Loucy (cell line): ENCODE results near the gene PCDHB7.
A peak's percentile ranks its signal among the peaks of the same experiment; 100 is the strongest.
"Not testable (repeated sequence)": the region's sequence is repeated elsewhere in the genome, so short reads cannot be mapped to it uniquely, and the experiment has no call there.

Experiments used
- H2AFZ ChIP-seq: fragments of 200-600 bp; sonication (generic); 2 replicates; pipeline ENCODE4 v1.6.0; 2016; ENCODE audit warnings: antibody characterized with exemption, mild to moderate bottlenecking, low read length, moderate library complexity
- H3F3A ChIP-seq: fragments of 200-600 bp; 2 replicates; pipeline ENCODE4 v1.6.0; 2016; ENCODE audit warnings: antibody characterized with exemption, low read depth, mild to moderate bottlenecking
- H3K27me3 ChIP-seq: fragments of 200-600 bp; sonication (generic); 2 replicates; pipeline ENCODE4 v1.6.1; 2014; ENCODE audit warnings: low read length, mild to moderate bottlenecking; ENCODE audit not compliant: insufficient read depth, poor library complexity, severe bottlenecking
- H3K36me3 ChIP-seq: fragments of 200-600 bp; sonication (generic); 2 replicates; pipeline ENCODE4 v1.6.1; 2016; ENCODE audit warnings: low read length; ENCODE audit not compliant: insufficient read depth
- H3K4me1 ChIP-seq: fragments of 200-600 bp; sonication (generic); 2 replicates; pipeline ENCODE4 v1.5.1; 2014; ENCODE audit warnings: low read length, mild to moderate bottlenecking; ENCODE audit not compliant: insufficient read depth, poor library complexity, severe bottlenecking
- H3K4me2 ChIP-seq: fragments of 200-600 bp; sonication (generic); 2 replicates; pipeline ENCODE4 v1.6.0; 2014; ENCODE audit warnings: antibody characterized with exemption, low read length, low read depth, mild to moderate bottlenecking; ENCODE audit not compliant: poor library complexity, severe bottlenecking
- H3K4me3 ChIP-seq: fragments of 200-600 bp; sonication (generic); 2 replicates; pipeline ENCODE4 v1.5.1; 2014; ENCODE audit warnings: low read length, mild to moderate bottlenecking, mixed read lengths; ENCODE audit not compliant: poor library complexity, severe bottlenecking
- H3K79me2 ChIP-seq: fragments of 200-600 bp; sonication (generic); 2 replicates; pipeline ENCODE4 v1.6.1; 2014; ENCODE audit warnings: low read length; ENCODE audit not compliant: insufficient read depth
- H3K9ac ChIP-seq: fragments of 200-600 bp; sonication (generic); 2 replicates; pipeline ENCODE4 v1.6.0; 2014; ENCODE audit warnings: mild to moderate bottlenecking, low read depth, low read length, moderate library complexity; ENCODE audit not compliant: poor library complexity, severe bottlenecking
- H3K9me2 ChIP-seq: fragments of 200-600 bp; sonication (generic); replicated peaks from 2 replicates; pipeline ENCODE4 v1.6.1; 2016; ENCODE audit warnings: low read depth, low read length, mixed read lengths
- H3K9me3 ChIP-seq: fragments of 200-600 bp; sonication (generic); 2 replicates; pipeline ENCODE4 v1.6.1; 2014; ENCODE audit warnings: mild to moderate bottlenecking, antibody characterized with exemption, low read length, low read depth; ENCODE audit not compliant: insufficient read depth
- H4K20me1 ChIP-seq: fragments of 200-600 bp; sonication (generic); 2 replicates; pipeline ENCODE4 v1.6.0; 2014; ENCODE audit warnings: antibody characterized with exemption, low read length, mild to moderate bottlenecking; ENCODE audit not compliant: insufficient read depth, poor library complexity, severe bottlenecking
- EZH2phosphoT487 ChIP-seq: fragments of 200-600 bp; IDR thresholded peaks from 2 replicates; pipeline ENCODE4 v1.6.1; 2018; ENCODE audit warnings: antibody characterized with exemption, mild to moderate bottlenecking, moderate library complexity, borderline replicate concordance
- TF ChIP-seq, protein P1 (sequence below): fragments of 200-600 bp; sonication (generic); conservative IDR thresholded peaks from 2 replicates; pipeline ENCODE4 v1.5.1; 2014; ENCODE audit warnings: mild to moderate bottlenecking, antibody characterized with exemption, low read length

The PCDHB7 gene

DNA sequence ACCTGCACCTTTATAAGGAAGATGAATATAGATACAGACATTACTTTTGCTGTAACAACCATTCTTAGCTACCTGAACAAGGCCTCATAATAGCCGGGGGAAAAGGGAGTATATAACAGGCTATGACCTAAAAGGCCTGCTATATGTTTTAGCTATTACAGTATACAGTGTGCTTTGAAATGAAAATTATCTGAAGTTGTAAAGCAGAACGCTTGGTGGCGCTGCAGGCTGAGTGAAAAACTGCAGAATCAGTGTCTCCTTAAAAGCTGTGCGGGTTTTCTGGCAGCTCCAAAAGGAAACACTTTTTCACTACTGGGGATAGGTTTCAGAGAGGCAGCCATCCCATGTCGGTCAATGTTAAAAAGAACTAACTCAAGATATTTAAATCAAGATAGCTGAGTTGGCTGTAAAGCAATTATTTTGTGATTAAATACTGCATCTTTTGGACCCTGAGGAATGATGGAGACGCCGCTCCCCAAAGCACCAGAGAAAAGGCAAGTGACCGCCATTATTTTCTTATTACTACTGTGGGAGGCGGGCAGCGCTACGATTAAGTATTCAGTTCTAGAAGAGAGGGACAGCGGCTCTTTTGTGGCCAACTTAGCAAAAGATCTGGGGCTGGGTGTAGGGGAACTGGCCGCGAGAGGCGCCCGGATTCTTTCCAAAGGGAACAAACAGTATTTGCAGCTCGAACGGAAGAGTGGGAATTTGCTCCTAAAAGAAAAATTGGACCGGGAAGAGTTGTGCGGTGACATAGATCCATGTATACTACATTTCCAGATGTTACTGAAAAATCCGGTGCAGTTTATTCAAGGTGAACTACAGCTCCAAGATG lies 16.7 kb upstream of the PCDHB7 start:
- H3K9me2 ChIP-seq = no peaks in the 10 kb centered on the region
- H3K79me2 ChIP-seq = no peaks in the 10 kb centered on the region
- 0 out of 2 replicates have a peak, but pooled peaks cover 4% of the 10 kb centered on the region for H3K9me3 ChIP-seq
- no peak overlapping the region for H3K4me2 ChIP-seq
- H3K4me3 ChIP-seq = no peak overlapping the region
- H3K36me3 ChIP-seq = no peaks in the 10 kb centered on the region
- H3K27me3 ChIP-seq = no peaks in the 10 kb centered on the region
- H3K9ac ChIP-seq = no peak overlapping the region
- H3K4me1 ChIP-seq = no peaks in the 10 kb centered on the region
- H3F3A ChIP-seq = no peaks in the 10 kb centered on the region
- no peak for TF ChIP-seq EZH2phosphoT487
- TF ChIP-seq, protein P1, sequence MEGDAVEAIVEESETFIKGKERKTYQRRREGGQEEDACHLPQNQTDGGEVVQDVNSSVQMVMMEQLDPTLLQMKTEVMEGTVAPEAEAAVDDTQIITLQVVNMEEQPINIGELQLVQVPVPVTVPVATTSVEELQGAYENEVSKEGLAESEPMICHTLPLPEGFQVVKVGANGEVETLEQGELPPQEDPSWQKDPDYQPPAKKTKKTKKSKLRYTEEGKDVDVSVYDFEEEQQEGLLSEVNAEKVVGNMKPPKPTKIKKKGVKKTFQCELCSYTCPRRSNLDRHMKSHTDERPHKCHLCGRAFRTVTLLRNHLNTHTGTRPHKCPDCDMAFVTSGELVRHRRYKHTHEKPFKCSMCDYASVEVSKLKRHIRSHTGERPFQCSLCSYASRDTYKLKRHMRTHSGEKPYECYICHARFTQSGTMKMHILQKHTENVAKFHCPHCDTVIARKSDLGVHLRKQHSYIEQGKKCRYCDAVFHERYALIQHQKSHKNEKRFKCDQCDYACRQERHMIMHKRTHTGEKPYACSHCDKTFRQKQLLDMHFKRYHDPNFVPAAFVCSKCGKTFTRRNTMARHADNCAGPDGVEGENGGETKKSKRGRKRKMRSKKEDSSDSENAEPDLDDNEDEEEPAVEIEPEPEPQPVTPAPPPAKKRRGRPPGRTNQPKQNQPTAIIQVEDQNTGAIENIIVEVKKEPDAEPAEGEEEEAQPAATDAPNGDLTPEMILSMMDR = peak; percentile 37
- H2AFZ ChIP-seq = no peak overlapping the region
- H4K20me1 ChIP-seq = no peaks in the 10 kb centered on the region

DNA sequence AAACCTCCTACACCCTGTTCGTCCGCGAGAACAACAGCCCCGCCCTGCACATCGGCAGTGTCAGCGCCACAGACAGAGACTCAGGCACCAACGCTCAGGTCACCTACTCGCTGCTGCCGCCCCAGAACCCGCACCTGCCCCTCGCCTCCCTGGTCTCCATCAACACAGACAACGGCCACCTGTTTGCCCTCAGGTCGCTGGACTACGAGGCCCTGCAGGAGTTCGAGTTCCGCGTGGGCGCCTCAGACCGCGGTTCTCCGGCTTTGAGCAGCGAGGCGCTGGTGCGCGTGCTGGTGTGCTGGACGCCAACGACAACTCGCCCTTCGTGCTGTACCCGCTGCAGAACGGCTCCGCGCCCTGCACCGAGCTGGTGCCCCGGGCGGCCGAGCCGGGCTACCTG lies 15.1 kb upstream of the PCDHB7 start:
- not testable (repeated sequence) for H3K4me1 ChIP-seq

DNA sequence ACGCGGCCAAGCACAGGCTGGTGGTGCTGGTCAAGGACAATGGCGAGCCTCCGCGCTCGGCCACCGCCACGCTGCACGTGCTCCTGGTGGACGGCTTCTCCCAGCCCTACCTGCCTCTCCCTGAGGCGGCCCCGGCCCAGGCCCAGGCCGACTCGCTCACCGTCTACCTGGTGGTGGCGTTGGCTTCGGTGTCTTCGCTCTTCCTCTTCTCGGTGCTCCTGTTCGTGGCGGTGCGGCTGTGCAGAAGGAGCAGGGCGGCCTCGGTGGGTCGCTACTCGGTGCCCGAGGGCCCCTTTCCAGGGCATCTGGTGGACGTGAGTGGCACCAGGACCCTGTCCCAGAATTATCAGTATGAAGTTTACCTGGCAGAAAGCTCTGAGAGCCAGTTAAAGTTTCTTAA lies 14.5 kb upstream of the PCDHB7 start:
- not testable (repeated sequence) for H3K79me2 ChIP-seq, H3K36me3 ChIP-seq, H3K4me1 ChIP-seq, H3F3A ChIP-seq, H3K9me2 ChIP-seq, H3K9me3 ChIP-seq, H3K27me3 ChIP-seq, H3K4me3 ChIP-seq, H3K9ac ChIP-seq, H3K4me2 ChIP-seq, H4K20me1 ChIP-seq, H2AFZ ChIP-seq

More for the DNA sequence above, 15.1 kb upstream of the PCDHB7 start:
- H3K79me2 ChIP-seq, H3K9me3 ChIP-seq, H2AFZ ChIP-seq, H3K9ac ChIP-seq, H3F3A ChIP-seq, H3K4me2 ChIP-seq, H3K4me3 ChIP-seq, H3K36me3 ChIP-seq, H3K9me2 ChIP-seq, H3K27me3 ChIP-seq, H4K20me1 ChIP-seq: not testable (repeated sequence)

DNA sequence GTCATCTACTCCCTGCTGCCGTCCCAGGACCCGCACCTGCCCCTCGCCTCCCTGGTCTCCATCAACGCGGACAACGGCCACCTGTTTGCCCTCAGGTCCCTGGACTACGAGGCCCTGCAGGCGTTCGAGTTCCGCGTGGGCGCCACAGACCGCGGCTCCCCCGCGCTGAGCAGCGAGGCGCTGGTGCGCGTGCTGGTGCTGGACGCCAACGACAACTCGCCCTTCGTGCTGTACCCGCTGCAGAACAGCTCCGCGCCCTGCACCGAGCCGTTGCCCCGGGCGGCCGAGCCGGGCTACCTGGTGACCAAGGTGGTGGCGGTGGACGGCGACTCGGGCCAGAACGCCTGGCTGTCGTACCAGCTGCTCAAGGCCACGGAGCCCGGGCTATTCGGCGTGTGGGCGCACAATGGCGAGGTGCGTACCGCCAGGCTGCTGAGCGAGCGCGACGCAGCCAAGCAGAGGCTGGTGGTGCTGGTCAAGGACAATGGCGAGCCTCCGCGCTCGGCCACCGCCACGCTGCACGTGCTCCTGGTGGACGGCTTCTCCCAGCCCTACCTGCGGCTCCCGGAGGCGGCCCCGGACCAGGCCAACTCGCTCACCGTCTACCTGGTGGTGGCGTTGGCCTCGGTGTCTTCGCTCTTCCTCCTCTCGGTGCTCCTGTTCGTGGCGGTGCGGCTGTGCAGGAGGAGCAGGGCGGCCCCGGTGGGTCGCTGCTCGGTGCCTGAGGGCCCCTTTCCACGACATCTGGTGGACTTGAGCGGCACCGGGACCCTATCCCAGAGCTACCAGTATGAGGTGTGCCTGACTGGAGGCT lies 2.1 kb downstream of the PCDHB7 start:
- not testable (repeated sequence) for H3K27me3 ChIP-seq, H4K20me1 ChIP-seq, H2AFZ ChIP-seq, H3K4me2 ChIP-seq, H3K9me3 ChIP-seq, H3K36me3 ChIP-seq, H3K9ac ChIP-seq, H3F3A ChIP-seq, H3K4me3 ChIP-seq, H3K4me1 ChIP-seq, H3K9me2 ChIP-seq, H3K79me2 ChIP-seq
